Measurements from ENCODE around the gene SEC61G. TPM values are rescaled to one million over a fixed set of nuclear protein-coding genes. Genes with fewer than 3 reads are reported as not detected.

SEC61G gene
- total and polyA plus RNA-seq, 2 of the 4 experiments (the other 2 are of a cell fraction), result 387 to 685 TPM

DNA sequence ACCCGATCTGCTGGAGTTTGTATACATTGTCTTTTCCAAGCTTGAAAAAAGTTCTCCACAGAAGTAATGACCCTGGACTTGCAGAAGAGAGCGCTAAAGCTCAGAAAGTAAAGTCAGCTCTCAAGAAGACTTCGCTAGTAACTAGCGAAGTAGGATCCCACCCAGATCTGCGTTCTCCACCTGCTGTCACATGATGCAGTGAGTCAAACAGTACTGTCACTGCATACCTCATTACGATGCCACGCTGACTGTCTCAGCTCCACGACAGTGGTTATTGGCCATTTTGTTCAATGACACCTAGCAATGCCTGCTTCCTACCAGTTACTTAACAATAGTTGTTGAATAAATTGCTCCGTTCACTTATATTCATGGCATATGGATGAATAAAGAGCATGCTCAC, 29.7 kb upstream of the SEC61G start (continued):
- no peak for TF ChIP-seq MAFK (IDR thresholded peaks at IDR 0.05; ENCODE audit: low read depth, low read length)

DNA sequence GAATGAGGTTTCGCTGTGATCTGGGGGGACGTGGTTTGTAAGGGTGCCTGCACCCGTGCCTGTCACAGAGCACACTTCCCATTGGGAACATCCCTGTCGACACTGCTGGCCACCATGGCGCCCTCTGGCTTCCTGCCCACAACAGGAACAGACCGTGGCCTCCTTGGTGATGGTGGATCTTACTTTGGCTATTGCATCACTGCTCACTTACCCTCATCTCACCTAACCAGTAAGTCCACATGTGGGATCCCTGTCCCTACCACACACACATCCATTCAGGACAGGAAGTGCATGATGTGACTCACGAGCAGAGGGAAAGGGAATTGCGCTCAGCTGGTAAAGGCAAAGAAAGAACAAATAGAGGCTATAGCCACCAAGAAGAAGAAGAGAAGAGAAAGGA, 26.2 kb upstream of the SEC61G start:
- intact Hi-C loops (cut with micrococcal nuclease), result no loop called here
- H3K79me1 ChIP-seq (ENCODE audit: low read depth in 1 of 2, low read length in 2 of 2), result no peaks in the 10 kb centered on the region
- H3K27ac ChIP-seq (ENCODE audit: insufficient read depth, low read length), result no peak overlapping the region
- no peak overlapping the region for H3K4me3 ChIP-seq (ENCODE audit: insufficient read depth, low read depth, low read length)
- no CpG with 5 or more reads among the region's 8 CpGs for WGBS, 2 experiments (ENCODE audit: extremely low coverage in 2 of 2, insufficient read length in 1 of 2)
- H3K4me1 ChIP-seq (ENCODE audit: control insufficient read depth, insufficient read depth, low read length), result peaks cover 2% of the 10 kb centered on the region; the same call in 1 of the 2 replicates
- DNase-seq (peak; percentile 30), ATAC-seq (ENCODE audit: low read depth) (no peak)
- no peak overlapping the region for H4K8ac ChIP-seq (ENCODE audit: low read depth in 2 of 2, low read length in 2 of 2)
- no peak overlapping the region for H4K5ac ChIP-seq (ENCODE audit: low read depth, low read length)
- ChIA-PET CTCF (no interaction called here), POLR2A (ENCODE audit: unreplicated experiment) (no interaction called here)
- BruUV-seq (replicated peaks), result no TSS peak
- H2AFZ ChIP-seq (replicated peaks; ENCODE audit: low read length, poor library complexity), result no peak overlapping the region
- no peak overlapping the region for H3K4me2 ChIP-seq (ENCODE audit: low read depth, low read length)
- H4K91ac ChIP-seq (ENCODE audit: insufficient read depth, low read depth, low read length), result no peak overlapping the region
- no peaks in the 10 kb centered on the region for H3K36me3 ChIP-seq (ENCODE audit: control insufficient read depth, insufficient read depth, low read length)
- no peak overlapping the region for H3K23ac ChIP-seq (ENCODE audit: low read depth, low read length)
- no peaks in the 10 kb centered on the region for H3K27me3 ChIP-seq (ENCODE audit: control insufficient read depth, insufficient read depth, low read length)
- no peak overlapping the region for H3K4ac ChIP-seq (ENCODE audit: low read depth, low read length)
- H3K9me1 ChIP-seq (ENCODE audit: insufficient read depth, low read length), result peaks cover 6% of the 10 kb centered on the region
- H3K18ac ChIP-seq (ENCODE audit: low read depth, low read length), result no peak overlapping the region
- H2AK5ac ChIP-seq (ENCODE audit: low read depth, low read length), result peak overlapping the region; percentile 66; the same call in 1 of the 2 replicates
- H4K20me1 ChIP-seq (ENCODE audit: insufficient read depth, low read length), result no peaks in the 10 kb centered on the region
- H2AK9ac ChIP-seq (replicated peaks; ENCODE audit: low read depth, low read length, poor library complexity), result no peak overlapping the region
- no peaks in the 10 kb centered on the region for H3K9me3 ChIP-seq (ENCODE audit: control insufficient read depth, insufficient read depth, low read length)
- H2BK15ac ChIP-seq (ENCODE audit: low read depth, low read length), result no peak overlapping the region
- no peak for TF ChIP-seq MAFK (IDR thresholded peaks at IDR 0.05; ENCODE audit: low read depth, low read length)
- TF ChIP-seq NFE2L2 (IDR thresholded peaks at IDR 0.05; ENCODE audit: low read depth, low read length), result no peak
- TF ChIP-seq CEBPB (IDR thresholded peaks at IDR 0.05; ENCODE audit: low read depth, low read length), result peak; percentile 74
- TF ChIP-seq MXI1 (IDR thresholded peaks at IDR 0.05; ENCODE audit: borderline replicate concordance, low read depth, low read length), result no peak
- 0 out of 2 replicates have a peak overlapping the region, but pooled peaks have one; percentile 3 for H2BK20ac ChIP-seq (ENCODE audit: low read depth, low read length)
- no peak overlapping the region for H3K56ac ChIP-seq (ENCODE audit: extremely low read depth, insufficient read depth, low read length)
- H3K14ac ChIP-seq (replicated peaks; ENCODE audit: low read depth, low read length), result 0 out of 2 replicates have a peak overlapping the region, but pooled peaks have one; percentile 9
- no peak overlapping the region for H3K9ac ChIP-seq (ENCODE audit: low read depth, low read length)
- no peak overlapping the region for H2BK120ac ChIP-seq (ENCODE audit: low read depth, low read length)
- dilution Hi-C loops (cut with HindIII; ENCODE audit: low sequenced_read_pairs, unreplicated experiment), result no loop called here
- in situ Hi-C loops (cut with MboI; ENCODE audit: low sequenced_read_pairs), result loop anchor here (10.0 to 25.0 kb wide), 2 partner anchors 230 to 377 kb away; partner anchors contain the start of gene EGFR
- no peak overlapping the region for H2BK5ac ChIP-seq (ENCODE audit: low read depth, low read length, poor library complexity, severe bottlenecking)

Data from IMR-90 (cell line).